Activated T-helper 1 cell treated with anti-CD3 and anti-CD28 coated beads, Interleukin-12 subunit alpha, Interleukin-12 subunit beta, Interleukin-2, Interleukin-4 antibody, amounts not matched to agents 30 ng/mL and 10 ng/mL and 1 ng/mL, durations not matched to agents 14 hours and 24 hours and 36 hours (primary cell): ENCODE measurements around the gene TARBP2. TPM values are rescaled to one million over a fixed set of nuclear protein-coding genes. Genes with fewer than 3 reads are reported as not detected.
"Not testable (repeated sequence)": the region's sequence is repeated elsewhere in the genome, so short reads cannot be mapped to it uniquely, and the experiment has no call there.

Experiments used
- DNase-seq: peaks from one replicate; pipeline ENCODE4 v3.0.0; 2021; ENCODE audit warnings: low spot score
- H3K27ac Mint-ChIP-seq: one replicate; pipeline ENCODE4 v1.8.0; 2021; ENCODE audit warnings: mild to moderate bottlenecking, mixed read lengths
- H3K27me3 Mint-ChIP-seq: one replicate; pipeline ENCODE4 v1.8.0; 2022; ENCODE audit warnings: mild to moderate bottlenecking, moderate library complexity, mixed read lengths; ENCODE audit not compliant: insufficient read depth
- H3K36me3 Mint-ChIP-seq: one replicate; pipeline ENCODE4 v1.8.0; 2021; ENCODE audit warnings: low read depth, mixed read lengths
- H3K4me1 Mint-ChIP-seq: one replicate; pipeline ENCODE4 v1.8.0; 2021; ENCODE audit warnings: low read depth, mixed read lengths
- H3K4me3 Mint-ChIP-seq: one replicate; pipeline ENCODE4 v1.8.0; 2021; ENCODE audit warnings: mild to moderate bottlenecking, moderate library complexity, mixed read lengths
- H3K9me3 Mint-ChIP-seq: one replicate; pipeline ENCODE4 v1.8.0; 2021; ENCODE audit warnings: mixed read lengths
- intact Hi-C: fragments of 100-400 bp; cut with micrococcal nuclease; formaldehyde crosslinking; loops from one replicate; pipeline ENCODE4 v1.15.1; 2024
- total RNA-seq: library from RNA; stranded (reverse); gene quantifications from 2 replicates; pipeline ENCODE4 v1.2.3, GENCODE V29; 2022

The TARBP2 gene
- total RNA-seq, 1 donor from 2014 or later = 48.2 TPM

DNA sequence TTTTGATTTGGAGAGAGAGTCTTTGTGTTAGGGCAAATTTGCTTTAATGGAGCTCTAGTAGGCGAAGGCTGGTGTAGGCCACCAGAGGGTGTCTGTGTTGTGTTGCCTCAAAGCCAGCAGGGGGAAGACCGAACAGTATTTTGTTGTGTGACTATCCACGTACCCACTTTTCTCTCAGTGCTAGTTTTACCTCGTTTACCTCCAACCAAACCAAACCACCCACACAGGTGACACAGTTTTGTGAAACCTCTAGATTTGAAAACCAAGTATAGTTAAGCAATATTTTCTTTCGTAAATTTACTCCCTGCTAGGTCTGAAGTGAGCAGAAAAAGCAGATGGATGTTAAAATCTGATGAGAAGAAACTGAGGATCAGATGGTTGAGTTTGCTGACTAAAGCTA, 42.5 kb downstream of the TARBP2 start:
- peak; percentile 38 for DNase-seq
- Mint-ChIP-seq H3K9me3 (no peaks in the 10 kb centered on the region), H3K27me3 (no peaks in the 10 kb centered on the region), H3K4me1 (peaks cover 13% of the 10 kb centered on the region), H3K36me3 (peaks cover 12% of the 10 kb centered on the region), H3K27ac (peak overlapping the region; percentile 75), H3K4me3 (no peak overlapping the region)
- intact Hi-C loops = loop anchor here (1.0 to 5.0 kb wide), 5 partner anchors 17 to 203 kb away; partner anchors contain the start of genes ATF7 and ATP5MC2

DNA sequence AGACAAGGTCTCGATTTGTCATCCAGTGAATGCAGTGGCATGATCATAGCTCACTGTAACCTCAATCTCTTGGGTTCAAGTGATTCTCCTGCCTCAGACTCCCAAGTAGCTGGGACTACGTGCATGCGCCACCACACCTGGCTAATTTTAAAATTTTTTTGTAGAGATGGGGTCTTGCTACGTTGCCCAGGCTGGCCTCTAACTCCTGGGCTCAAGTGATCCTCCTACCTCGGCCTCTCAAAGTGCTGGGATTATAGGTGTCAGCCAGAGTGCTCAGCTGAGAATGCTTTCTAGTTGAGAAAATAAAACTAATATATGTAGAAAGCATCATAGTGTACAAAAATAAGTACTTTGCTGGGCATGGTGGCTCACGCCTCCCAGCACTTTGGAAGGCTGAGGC, 47.3 kb downstream of the TARBP2 start:
- H3K27me3 Mint-ChIP-seq, H3K27ac Mint-ChIP-seq, intact Hi-C loops, DNase-seq, H3K4me3 Mint-ChIP-seq, H3K9me3 Mint-ChIP-seq: not testable (repeated sequence)
- Mint-ChIP-seq H3K36me3 (peaks cover 14% of the 10 kb centered on the region), H3K4me1 (peaks cover 17% of the 10 kb centered on the region)

DNA sequence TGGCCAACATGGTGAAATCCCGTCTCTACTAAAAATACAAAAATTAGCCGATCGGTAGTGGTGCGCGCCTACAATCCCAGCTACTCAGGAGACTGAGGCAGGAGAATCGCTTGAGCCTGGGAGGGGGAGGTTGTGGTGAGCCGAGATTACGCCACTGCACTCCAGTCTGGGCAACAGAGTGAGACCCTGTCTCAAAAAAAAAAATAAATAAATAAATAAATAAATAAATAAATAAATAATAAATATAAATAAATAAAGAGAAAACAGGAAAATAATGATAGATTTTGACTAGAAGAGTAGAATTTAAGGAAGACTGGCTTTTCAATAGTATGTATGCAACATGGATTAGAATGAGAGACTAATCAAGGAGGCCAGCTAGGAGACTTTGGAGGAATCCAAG, 49.0 kb downstream of the TARBP2 start:
- H3K27ac Mint-ChIP-seq, H3K27me3 Mint-ChIP-seq, H3K4me1 Mint-ChIP-seq, H3K4me3 Mint-ChIP-seq, H3K9me3 Mint-ChIP-seq, intact Hi-C loops, DNase-seq: not testable (repeated sequence)
- H3K36me3 Mint-ChIP-seq = peaks cover 11% of the 10 kb centered on the region

DNA sequence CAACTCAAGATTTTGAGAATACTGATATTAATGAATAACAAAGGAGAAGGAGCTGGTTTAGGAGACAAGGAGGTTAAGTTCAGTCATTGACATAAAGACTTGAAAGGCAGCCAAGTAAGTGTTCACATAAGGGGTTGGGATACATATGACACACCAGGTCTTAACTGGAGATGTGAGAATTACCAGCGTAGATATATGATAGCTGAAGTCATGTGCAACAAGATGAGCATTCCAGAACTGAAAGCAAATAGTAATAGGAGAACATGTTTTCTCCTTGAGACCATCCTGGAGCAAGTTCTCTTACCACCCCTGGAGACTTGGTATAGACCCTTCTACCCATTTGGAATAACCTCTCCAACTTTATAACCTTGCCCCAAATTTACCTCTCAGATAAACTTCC, 49.5 kb downstream of the TARBP2 start:
- Mint-ChIP-seq H3K36me3 (peaks cover 11% of the 10 kb centered on the region), H3K4me1 (peaks cover 7% of the 10 kb centered on the region)
- intact Hi-C loops = no loop called here

DNA sequence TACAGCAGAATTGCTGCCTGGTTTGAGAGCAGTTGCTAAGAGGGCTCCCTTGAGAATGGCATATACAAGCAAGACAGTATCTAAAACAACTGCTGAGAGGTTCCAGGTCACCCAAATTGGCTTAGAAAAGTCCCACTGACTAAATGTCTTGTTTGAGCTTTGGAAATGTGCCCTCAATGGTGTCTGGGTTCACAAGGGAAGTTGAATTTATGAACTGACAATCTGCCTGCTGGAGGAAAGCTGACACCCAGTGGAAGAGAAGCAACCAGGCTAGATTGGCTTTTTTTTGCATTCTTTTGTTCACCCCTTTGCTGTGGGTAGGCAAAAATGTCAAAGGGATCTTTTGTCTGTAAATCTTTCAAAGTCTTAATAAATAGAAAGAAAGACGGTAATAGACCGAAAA, 50.8 kb downstream of the TARBP2 start:
- Mint-ChIP-seq H3K9me3 (no peaks in the 10 kb centered on the region), H3K36me3 (peaks cover 11% of the 10 kb centered on the region), H3K27ac (no peak overlapping the region), H3K4me3 (no peak overlapping the region), H3K4me1 (peaks cover 7% of the 10 kb centered on the region), H3K27me3 (no peaks in the 10 kb centered on the region)
- intact Hi-C loops = no loop called here
- DNase-seq = no peak

More for the DNA sequence above, 49.5 kb downstream of the TARBP2 start:
- Mint-ChIP-seq H3K4me3 (no peak overlapping the region), H3K27ac (no peak overlapping the region), H3K9me3 (no peaks in the 10 kb centered on the region), H3K27me3 (no peaks in the 10 kb centered on the region)
- DNase-seq = no peak

DNA sequence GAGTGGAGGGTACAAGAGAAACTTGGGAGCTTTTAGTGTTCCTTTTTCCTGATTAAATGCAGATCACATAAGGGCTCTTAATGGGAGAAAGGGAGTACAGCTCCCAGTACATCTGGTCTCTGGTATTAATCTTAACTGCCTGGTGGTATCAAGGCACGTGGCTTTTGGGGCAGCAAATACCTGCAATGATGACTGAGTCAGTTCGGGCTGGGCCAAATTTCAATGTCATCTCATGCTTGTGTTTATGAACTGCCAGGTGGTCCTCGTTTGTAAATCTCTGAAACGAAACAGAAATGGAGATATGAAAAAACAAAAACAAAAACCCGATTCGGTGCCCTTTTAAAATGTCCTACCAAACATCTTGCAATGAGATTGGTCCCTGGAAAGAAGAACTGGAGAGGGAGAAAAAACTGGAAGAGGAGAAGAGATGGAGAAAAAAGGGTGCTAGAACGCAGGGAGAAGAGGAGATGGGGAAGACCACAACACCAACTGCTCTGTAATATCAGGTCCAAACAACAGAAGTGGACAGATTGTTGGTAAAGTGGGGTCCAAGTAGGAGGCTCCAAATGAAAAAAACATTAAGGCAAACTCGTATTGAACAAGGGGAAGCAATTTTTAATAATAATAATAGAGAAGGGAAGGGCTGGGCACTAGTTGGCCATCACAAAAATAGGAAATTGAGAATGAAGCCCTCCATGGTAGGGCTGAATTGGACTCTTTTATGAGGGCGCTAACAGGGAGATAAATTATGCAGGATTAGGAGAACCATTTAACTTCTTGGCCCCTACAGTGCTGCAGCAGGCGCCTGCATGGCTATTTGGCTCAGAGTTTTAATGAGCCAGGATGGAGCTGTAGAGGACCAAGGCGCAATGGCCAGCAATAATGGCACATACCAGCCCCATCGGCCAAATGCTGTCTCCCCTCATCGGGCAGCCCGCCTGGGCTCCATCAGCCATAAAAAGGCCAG, 51.6 kb downstream of the TARBP2 start:
- intact Hi-C loops = no loop called here
- Mint-ChIP-seq H3K4me3 (no peak overlapping the region), H3K9me3 (no peaks in the 10 kb centered on the region), H3K4me1 (peaks cover 7% of the 10 kb centered on the region), H3K27me3 (no peaks in the 10 kb centered on the region), H3K27ac (no peak overlapping the region), H3K36me3 (peaks cover 11% of the 10 kb centered on the region)
- DNase-seq = no peak

Other genes starting within 250 kb of the TARBP2 start
- 61.2 and 68.4 TPM in 2 replicates for gene ESPL1, start 233.0 kb upstream of the TARBP2 start, total RNA-seq
- gene PFDN5, start 205.7 kb upstream of the TARBP2 start, total RNA-seq = 344 and 350 TPM in 2 replicates
- 107 and 111 TPM in 2 replicates for gene MYG1, start 201.6 kb upstream of the TARBP2 start, total RNA-seq
- 81.4 and 85.7 TPM in 2 replicates for gene AAAS, start 179.7 kb upstream of the TARBP2 start, total RNA-seq
- not detected in 2 replicates for gene SP7, start 164.9 kb upstream of the TARBP2 start, total RNA-seq
- 65.6 and 66.0 TPM in 2 replicates for gene SP1, start 121.1 kb upstream of the TARBP2 start, total RNA-seq
- not detected in 2 replicates for gene AMHR2, start 77.4 kb upstream of the TARBP2 start, total RNA-seq
- gene PRR13, start 59.5 kb upstream of the TARBP2 start, total RNA-seq = 206 and 219 TPM in 2 replicates
- 865 and 896 TPM in 2 replicates for gene PCBP2, start 49.2 kb upstream of the TARBP2 start, total RNA-seq
- 15.7 and 18.4 TPM in 2 replicates for gene MAP3K12, start 1.8 kb upstream of the TARBP2 start, total RNA-seq
- 0.44 TPM in 1 of 2 replicates, not detected in the other for gene NPFF, start 6.2 kb downstream of the TARBP2 start, total RNA-seq
- 21.5 and 25.9 TPM in 2 replicates for gene ATF7, start 125.1 kb downstream of the TARBP2 start, total RNA-seq
- 363 and 383 TPM in 2 replicates for gene ATP5MC2, start 174.8 kb downstream of the TARBP2 start, total RNA-seq
- gene CALCOCO1, start 226.2 kb downstream of the TARBP2 start, total RNA-seq = 17.4 and 19.2 TPM in 2 replicates